HEK293 (cell line): ENCODE measurements around the gene WWOX.

Experiments
- CTCF ChIA-PET: fragments of 350-600 bp; formaldehyde crosslinking; extraction: SDS; loops from one replicate; lab custom pipeline; 2021; ENCODE audit warnings: antibody characterized with exemption; lab: Yijun Ruan, JAX
- POLR2A ChIA-PET: fragments of 300-600 bp; formaldehyde crosslinking; extraction: SDS; loops from one replicate; lab custom pipeline; 2020; ENCODE audit warnings: antibody characterized with exemption, inconsistent platforms; lab: Yijun Ruan, JAX
- H3K27ac ChIP-seq: fragments of 200-500 bp; sonication (Bioruptor generic); 2 replicates; pipeline ENCODE4 v1.5.1; 2014; ENCODE audit warnings: low read depth, low read length, control low read depth, inconsistent platforms; ENCODE audit errors: extremely low read depth
- H3K36me3 ChIP-seq, 2 experiments: fragments of 200-500 bp in 1 of 2; sonication (Bioruptor generic) in 1 of 2; 1 replicate in 1 of 2; 2 replicates in 1 of 2; pipeline ENCODE4 v1.5.1; 2014 to 2017; ENCODE audit warnings: inconsistent platforms in 2 of 2, low read length in 2 of 2; ENCODE audit not compliant: control insufficient read depth in 2 of 2, insufficient read depth in 1 of 2
- H3K4me1 ChIP-seq: fragments of 200-500 bp; sonication (Bioruptor generic); 2 replicates; pipeline ENCODE4 v1.5.1; 2014; ENCODE audit warnings: mild to moderate bottlenecking, low read length, inconsistent platforms; ENCODE audit not compliant: control insufficient read depth, insufficient read depth
- H3K4me3 ChIP-seq: 2 replicates; pipeline ENCODE4 v1.5.1; 2011; ENCODE audit warnings: low read depth, mild to moderate bottlenecking, control low read depth, low read length, moderate library complexity
- H3K9me3 ChIP-seq: fragments of 200-500 bp; sonication (Bioruptor generic); 2 replicates; pipeline ENCODE4 v1.5.1; 2014; ENCODE audit warnings: low read depth, low read length, inconsistent platforms; ENCODE audit not compliant: control insufficient read depth, insufficient read depth
- HOXA7 ChIP-seq: sonication (generic); formaldehyde crosslinking; IDR thresholded peaks from 2 replicates; pipeline ENCODE4 v1.8.1; 2022; ENCODE audit warnings: missing genetic modification reagents, borderline replicate concordance
- HOXC10 ChIP-seq: sonication (generic); formaldehyde crosslinking; IDR thresholded peaks from 2 replicates; pipeline ENCODE4 v1.8.1; 2023; ENCODE audit warnings: mild to moderate bottlenecking, missing genetic modification reagents
- REPIN1 ChIP-seq: fragments of 450-650 bp; formaldehyde crosslinking; IDR thresholded peaks from 2 replicates; pipeline ENCODE4 v1.5.1; 2017; ENCODE audit warnings: missing biosample characterization, missing genetic modification characterization, low read depth
- ZFP3 ChIP-seq: fragments of 450-650 bp; formaldehyde crosslinking; IDR thresholded peaks from 2 replicates; pipeline ENCODE4 v1.5.1; 2016; ENCODE audit warnings: low read depth, missing biosample characterization, missing genetic modification characterization
- ZIC2 ChIP-seq: fragments of 450-650 bp; formaldehyde crosslinking; IDR thresholded peaks from 2 replicates; pipeline ENCODE4 v1.5.1; 2016; ENCODE audit warnings: missing biosample characterization, missing genetic modification characterization
- ZNF140 ChIP-seq: fragments of 450-650 bp; formaldehyde crosslinking; IDR thresholded peaks from 2 replicates; pipeline ENCODE4 v1.5.1; 2016; ENCODE audit warnings: missing biosample characterization, missing genetic modification characterization
- ZNF266 ChIP-seq: fragments of 450-650 bp; formaldehyde crosslinking; IDR thresholded peaks from 2 replicates; pipeline ENCODE4 v1.5.1; 2016; ENCODE audit warnings: missing biosample characterization, missing genetic modification characterization, low read depth
- ZNF521 ChIP-seq: fragments of 450-650 bp; formaldehyde crosslinking; IDR thresholded peaks from 2 replicates; pipeline ENCODE4 v1.5.1; 2017; ENCODE audit warnings: missing biosample characterization, mild to moderate bottlenecking, missing genetic modification characterization
- ZNF530 ChIP-seq: fragments of 450-650 bp; formaldehyde crosslinking; IDR thresholded peaks from 2 replicates; pipeline ENCODE4 v1.5.1; 2016; ENCODE audit warnings: low read depth, missing biosample characterization, missing genetic modification characterization
- ZNF561 ChIP-seq: fragments of 450-650 bp; IDR thresholded peaks from 2 replicates; pipeline ENCODE4 v1.5.1; 2018; ENCODE audit warnings: missing biosample characterization, missing genetic modification characterization, borderline replicate concordance
- ZNF624 ChIP-seq: fragments of 450-650 bp; formaldehyde crosslinking; IDR thresholded peaks from 2 replicates; pipeline ENCODE4 v1.5.1; 2017; ENCODE audit warnings: missing biosample characterization, missing genetic modification characterization
- ZSCAN16 ChIP-seq: fragments of 450-650 bp; formaldehyde crosslinking; IDR thresholded peaks from 2 replicates; pipeline ENCODE4 v1.5.1; 2016; ENCODE audit warnings: missing biosample characterization, missing genetic modification characterization
- TF ChIP-seq, protein P1 (sequence below): fragments of 450-650 bp; formaldehyde crosslinking; IDR thresholded peaks from 2 replicates; pipeline ENCODE4 v1.5.1; 2016; ENCODE audit warnings: missing biosample characterization, missing genetic modification characterization
- TF ChIP-seq, protein P2 (sequence below): fragments of 450-650 bp; formaldehyde crosslinking; IDR thresholded peaks from 2 replicates; pipeline ENCODE4 v1.5.1; 2016; ENCODE audit warnings: missing biosample characterization, missing genetic modification characterization
- TF ChIP-seq, protein P3 (sequence below): fragments of 450-650 bp; formaldehyde crosslinking; IDR thresholded peaks from 2 replicates; pipeline ENCODE4 v1.5.1; 2017; ENCODE audit warnings: missing biosample characterization, missing genetic modification characterization
- TF ChIP-seq, protein P4 (sequence below): fragments of 450-650 bp; formaldehyde crosslinking; IDR thresholded peaks from 2 replicates; pipeline ENCODE4 v1.5.0; 2017; ENCODE audit warnings: missing biosample characterization, missing genetic modification characterization, borderline replicate concordance
- TF ChIP-seq, protein P5 (sequence below): fragments of 450-650 bp; formaldehyde crosslinking; IDR thresholded peaks from 2 replicates; pipeline ENCODE4 v1.5.1; 2017; ENCODE audit warnings: missing biosample characterization, missing genetic modification characterization

Gene WWOX

DNA sequence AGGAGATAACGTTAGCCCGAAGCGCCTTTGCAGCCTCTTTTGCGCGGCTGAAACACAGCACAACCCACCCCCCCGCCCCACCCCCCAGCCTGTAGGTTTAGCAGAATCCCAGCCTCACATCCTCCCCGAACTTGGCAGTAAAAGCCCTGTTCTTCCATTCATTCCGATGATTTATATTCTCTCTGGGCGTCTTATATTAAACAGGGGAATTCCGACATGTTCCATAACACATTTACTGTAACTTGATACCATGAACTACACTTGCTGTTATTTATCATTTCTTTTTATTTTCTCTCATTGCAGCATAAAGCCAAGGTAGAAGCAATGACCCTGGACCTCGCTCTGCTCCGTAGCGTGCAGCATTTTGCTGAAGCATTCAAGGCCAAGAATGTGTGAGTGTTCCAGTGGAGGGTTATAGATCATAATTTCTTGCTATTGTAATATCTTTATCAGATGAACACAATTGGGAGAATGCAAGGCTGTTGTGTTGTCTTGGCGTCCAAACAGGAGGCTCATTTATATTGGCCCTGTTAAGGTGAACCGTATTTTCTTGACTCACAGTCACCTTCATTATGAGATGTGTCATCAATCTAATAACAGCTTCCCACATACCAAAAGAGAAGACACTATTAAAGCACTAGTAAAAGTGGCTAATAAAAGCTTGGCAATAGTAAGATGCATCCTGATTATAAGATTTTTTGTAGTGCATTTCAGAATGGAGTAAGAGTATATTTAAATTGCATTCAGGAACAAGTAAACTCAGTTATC lies 287.3 kb downstream of the WWOX start:
- Histone ChIP-seq H3K36me3 (no peaks in the 10 kb centered on the region), H3K4me1 (no peaks in the 10 kb centered on the region), H3K27ac (no peak overlapping the region), H3K9me3 (no peaks in the 10 kb centered on the region), H3K4me3 (no peak overlapping the region)
- ChIA-PET POLR2A (no interaction called here), CTCF (no interaction called here)
- TF ChIP-seq ZFP3 (tag by site-specific recombination), result no peak
- no peak for TF ChIP-seq ZNF140 (tag by site-specific recombination)

DNA sequence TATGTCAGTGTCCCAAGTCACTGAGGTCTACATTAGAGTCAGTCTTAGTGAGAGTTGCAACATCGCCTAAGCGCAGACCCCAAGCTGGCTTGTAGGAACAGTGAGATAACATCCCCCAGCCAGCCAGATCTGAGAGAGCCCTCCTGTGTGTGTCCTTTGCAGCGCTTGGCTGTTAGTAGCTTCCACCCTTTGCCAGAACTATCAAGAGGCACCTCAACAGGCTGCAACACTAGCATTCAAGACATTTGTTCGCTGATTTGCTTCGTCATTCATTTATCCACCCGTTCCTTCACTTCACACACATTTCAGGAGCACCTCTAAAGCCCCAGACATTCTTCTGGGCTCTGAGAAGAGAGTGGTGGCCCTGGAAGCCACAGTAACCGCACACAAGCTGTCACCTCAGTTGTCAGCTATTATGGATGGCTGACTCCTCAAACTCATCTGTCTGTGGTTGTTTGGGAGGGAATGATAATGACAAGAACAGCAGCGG lies 289.6 kb downstream of the WWOX start:
- POLR2A ChIA-PET, result no interaction called here
- TF ChIP-seq ZNF521, result no peak
- no peak for TF ChIP-seq ZSCAN16
- no peak for TF ChIP-seq ZNF561 (tag by site-specific recombination)
- TF ChIP-seq, protein P1, sequence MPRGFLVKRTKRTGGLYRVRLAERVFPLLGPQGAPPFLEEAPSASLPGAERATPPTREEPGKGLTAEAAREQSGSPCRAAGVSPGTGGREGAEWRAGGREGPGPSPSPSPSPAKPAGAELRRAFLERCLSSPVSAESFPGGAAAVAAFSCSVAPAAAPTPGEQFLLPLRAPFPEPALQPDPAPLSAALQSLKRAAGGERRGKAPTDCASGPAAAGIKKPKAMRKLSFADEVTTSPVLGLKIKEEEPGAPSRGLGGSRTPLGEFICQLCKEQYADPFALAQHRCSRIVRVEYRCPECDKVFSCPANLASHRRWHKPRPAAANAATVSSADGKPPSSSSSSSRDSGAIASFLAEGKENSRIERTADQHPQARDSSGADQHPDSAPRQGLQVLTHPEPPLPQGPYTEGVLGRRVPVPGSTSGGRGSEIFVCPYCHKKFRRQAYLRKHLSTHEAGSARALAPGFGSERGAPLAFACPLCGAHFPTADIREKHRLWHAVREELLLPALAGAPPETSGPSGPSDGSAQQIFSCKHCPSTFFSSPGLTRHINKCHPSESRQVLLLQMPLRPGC (tag by site-specific recombination), result no peak
- TF ChIP-seq, all 188 proteins: peak for 0
- H3K4me3 ChIP-seq, result no peak overlapping the region
- H3K27ac ChIP-seq, result no peak overlapping the region
- no peaks in the 10 kb centered on the region for H3K9me3 ChIP-seq
- H3K4me1 ChIP-seq, result no peaks in the 10 kb centered on the region
- CTCF ChIA-PET, result interaction anchor here (0.5 kb wide), 1 partner anchor 15 kb away, joined by 3 read pairs; no protein-coding TSS in a partner anchor
- H3K36me3 ChIP-seq, result no peaks in the 10 kb centered on the region

DNA sequence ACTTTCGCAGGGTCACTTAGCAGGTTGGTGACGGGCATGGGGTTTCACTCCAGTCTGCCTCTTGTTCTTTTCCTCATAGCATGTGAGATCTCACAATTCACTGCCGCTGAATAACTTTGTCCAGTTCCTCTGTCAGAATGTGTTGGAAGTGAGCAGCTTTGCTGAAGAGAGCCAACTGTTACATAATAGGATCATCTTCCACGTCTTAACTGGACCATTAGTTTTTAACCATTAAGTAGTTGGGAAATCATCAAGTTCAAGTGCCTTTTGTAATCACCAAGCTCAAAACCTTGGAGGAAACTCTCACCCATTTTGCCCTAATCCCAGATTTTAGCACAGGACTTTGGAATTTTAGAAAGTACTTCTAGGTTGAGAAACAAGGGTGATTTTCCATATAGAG lies 290.6 kb downstream of the WWOX start:
- Histone ChIP-seq H3K4me3 (no peak overlapping the region), H3K27ac (no peak overlapping the region), H3K9me3 (no peaks in the 10 kb centered on the region), H3K4me1 (no peaks in the 10 kb centered on the region), H3K36me3 (no peaks in the 10 kb centered on the region)
- ChIA-PET POLR2A (no interaction called here), CTCF (no interaction called here)
- TF ChIP-seq, protein P2, sequence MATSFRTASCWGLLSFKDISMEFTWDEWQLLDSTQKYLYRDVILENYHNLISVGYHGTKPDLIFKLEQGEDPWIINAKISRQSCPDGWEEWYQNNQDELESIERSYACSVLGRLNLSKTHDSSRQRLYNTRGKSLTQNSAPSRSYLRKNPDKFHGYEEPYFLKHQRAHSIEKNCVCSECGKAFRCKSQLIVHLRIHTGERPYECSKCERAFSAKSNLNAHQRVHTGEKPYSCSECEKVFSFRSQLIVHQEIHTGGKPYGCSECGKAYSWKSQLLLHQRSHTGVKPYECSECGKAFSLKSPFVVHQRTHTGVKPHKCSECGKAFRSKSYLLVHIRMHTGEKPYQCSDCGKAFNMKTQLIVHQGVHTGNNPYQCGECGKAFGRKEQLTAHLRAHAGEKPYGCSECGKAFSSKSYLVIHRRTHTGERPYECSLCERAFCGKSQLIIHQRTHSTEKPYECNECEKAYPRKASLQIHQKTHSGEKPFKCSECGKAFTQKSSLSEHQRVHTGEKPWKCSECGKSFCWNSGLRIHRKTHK (tag by site-specific recombination), result no peak
- TF ChIP-seq HOXA7 (CRISPR knock-in tag) (no peak), ZIC2 (tag by site-specific recombination) (no peak), ZNF624 (tag by site-specific recombination) (no peak), ZNF530 (tag by site-specific recombination) (no peak), HOXC10 (no peak), REPIN1 (no peak), ZNF266 (tag by site-specific recombination) (no peak)
- TF ChIP-seq, protein P3, sequence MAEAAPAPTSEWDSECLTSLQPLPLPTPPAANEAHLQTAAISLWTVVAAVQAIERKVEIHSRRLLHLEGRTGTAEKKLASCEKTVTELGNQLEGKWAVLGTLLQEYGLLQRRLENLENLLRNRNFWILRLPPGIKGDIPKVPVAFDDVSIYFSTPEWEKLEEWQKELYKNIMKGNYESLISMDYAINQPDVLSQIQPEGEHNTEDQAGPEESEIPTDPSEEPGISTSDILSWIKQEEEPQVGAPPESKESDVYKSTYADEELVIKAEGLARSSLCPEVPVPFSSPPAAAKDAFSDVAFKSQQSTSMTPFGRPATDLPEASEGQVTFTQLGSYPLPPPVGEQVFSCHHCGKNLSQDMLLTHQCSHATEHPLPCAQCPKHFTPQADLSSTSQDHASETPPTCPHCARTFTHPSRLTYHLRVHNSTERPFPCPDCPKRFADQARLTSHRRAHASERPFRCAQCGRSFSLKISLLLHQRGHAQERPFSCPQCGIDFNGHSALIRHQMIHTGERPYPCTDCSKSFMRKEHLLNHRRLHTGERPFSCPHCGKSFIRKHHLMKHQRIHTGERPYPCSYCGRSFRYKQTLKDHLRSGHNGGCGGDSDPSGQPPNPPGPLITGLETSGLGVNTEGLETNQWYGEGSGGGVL (tag by site-specific recombination), result no peak
- TF ChIP-seq, protein P4, sequence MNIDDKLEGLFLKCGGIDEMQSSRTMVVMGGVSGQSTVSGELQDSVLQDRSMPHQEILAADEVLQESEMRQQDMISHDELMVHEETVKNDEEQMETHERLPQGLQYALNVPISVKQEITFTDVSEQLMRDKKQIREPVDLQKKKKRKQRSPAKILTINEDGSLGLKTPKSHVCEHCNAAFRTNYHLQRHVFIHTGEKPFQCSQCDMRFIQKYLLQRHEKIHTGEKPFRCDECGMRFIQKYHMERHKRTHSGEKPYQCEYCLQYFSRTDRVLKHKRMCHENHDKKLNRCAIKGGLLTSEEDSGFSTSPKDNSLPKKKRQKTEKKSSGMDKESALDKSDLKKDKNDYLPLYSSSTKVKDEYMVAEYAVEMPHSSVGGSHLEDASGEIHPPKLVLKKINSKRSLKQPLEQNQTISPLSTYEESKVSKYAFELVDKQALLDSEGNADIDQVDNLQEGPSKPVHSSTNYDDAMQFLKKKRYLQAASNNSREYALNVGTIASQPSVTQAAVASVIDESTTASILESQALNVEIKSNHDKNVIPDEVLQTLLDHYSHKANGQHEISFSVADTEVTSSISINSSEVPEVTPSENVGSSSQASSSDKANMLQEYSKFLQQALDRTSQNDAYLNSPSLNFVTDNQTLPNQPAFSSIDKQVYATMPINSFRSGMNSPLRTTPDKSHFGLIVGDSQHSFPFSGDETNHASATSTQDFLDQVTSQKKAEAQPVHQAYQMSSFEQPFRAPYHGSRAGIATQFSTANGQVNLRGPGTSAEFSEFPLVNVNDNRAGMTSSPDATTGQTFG, result no peak
- TF ChIP-seq, protein P5, sequence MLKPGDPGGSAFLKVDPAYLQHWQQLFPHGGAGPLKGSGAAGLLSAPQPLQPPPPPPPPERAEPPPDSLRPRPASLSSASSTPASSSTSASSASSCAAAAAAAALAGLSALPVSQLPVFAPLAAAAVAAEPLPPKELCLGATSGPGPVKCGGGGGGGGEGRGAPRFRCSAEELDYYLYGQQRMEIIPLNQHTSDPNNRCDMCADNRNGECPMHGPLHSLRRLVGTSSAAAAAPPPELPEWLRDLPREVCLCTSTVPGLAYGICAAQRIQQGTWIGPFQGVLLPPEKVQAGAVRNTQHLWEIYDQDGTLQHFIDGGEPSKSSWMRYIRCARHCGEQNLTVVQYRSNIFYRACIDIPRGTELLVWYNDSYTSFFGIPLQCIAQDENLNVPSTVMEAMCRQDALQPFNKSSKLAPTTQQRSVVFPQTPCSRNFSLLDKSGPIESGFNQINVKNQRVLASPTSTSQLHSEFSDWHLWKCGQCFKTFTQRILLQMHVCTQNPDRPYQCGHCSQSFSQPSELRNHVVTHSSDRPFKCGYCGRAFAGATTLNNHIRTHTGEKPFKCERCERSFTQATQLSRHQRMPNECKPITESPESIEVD (tag by site-specific recombination), result no peak
